ENCODE results near the gene C20orf204.

C20orf204 gene

DNA sequence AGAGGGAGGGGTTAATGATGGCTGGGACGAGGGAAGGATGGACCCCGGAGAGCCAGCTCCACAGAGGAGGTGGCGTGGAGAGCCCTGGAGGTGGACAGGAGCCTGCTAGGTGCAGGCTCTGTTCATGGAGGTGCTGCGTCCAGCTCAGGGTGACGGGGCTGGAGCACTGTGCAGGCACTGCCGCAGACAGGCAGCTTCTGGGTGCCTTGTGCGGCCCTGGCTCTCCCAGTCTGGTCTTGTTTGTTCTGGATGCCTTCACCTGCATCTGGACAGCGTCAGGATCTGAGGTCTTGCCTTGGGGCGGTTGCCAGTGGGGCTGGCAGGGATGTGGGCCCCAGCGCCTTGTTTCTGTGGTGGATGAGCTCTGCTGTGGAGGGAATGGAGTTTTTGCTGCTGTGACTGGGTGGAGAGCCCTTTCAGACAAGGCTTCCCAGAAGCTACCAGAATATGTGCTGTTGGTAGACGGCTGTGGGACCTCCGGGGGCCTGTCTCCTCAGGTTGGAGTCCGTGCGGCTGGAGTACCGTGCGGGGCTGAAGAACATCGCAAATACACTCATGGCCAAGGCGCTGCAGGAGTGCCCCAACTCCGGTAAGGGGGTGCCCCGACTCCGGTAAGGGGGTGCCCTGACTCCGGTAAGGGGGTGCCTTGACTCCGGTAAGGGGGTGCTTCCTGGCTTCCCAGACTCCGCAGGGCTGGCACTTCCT, 7.8 kb upstream of the C20orf204 start:
- DNase-seq: no peak

DNA sequence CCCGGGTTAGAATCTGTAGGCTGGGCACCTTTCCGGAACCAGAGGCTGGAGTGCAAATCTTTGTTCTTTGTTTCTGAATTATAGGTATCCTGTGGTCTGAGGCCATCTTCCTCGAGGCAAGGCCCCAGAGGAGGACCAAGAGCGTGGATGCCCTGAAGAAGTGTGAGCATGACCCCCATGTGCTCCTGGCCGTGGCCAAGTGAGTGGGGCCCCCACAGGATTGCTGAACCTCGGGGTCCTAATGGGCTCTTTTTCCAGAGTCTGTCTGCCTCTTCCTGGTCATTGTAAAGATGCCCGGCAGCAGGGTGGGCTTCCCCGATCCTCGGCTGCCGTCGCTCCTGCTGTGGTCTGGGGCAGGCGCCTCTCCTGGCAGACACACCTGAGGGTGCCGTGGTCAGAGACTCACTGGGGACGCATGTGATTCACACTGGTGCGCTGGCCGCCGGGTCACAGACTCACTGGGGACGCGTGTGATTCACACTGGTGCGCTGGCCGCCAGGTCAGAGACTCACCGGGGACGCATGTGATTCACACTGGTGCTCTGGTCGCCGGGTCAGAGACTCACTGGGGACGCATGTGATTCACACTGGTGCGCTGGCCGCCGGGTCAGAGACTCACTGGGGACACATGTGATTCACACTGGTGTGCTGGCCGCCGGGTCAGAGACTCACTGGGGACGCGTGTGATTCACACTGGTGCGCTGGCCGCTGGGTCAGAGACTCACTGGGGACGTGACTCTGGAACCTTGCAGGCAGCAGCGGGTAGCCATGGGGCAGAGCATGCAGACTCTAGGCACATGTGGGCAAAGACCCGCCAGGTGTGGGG, 6.5 kb upstream of the C20orf204 start:
- no peak for DNase-seq

DNA sequence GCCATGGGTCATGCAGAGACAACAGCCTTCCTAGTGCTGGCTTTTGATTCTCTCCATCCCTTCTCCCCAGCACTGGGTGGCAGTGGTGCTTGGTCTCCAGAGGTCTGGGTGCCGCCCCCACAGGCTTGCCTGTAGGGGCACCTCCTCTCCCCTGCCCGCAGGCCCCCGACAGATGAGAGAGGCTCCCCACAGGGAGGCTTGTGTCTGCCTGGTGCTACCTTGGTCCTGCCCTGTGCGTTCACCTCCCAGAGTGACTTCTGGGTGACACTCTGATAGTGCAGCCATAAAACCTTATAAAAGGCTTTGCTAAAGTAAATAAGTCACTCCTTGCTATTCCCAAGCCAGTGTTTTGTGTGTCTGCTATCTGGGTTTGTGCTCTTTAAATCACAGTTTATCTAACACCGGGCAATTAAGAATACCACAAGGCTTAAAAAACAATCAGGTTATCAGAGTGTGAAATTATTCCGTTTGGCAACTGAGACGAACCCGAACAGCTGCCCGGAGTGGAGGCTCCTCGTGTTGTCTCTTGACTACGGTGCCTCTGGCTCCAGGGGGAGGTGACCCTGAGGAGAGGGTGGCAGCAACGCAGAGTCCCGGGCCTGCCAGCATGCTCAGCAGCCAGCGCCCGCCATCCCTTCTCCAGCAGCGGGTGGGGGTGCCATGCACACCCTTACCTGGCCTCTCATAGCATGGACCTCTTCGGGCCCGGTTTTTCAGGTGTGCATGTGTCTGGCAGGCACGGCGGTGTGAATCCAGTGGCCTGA, 5.4 kb upstream of the C20orf204 start:
- DNase-seq: no peak

- no peak for DNase-seq
Observed at GRCh38 chr20:64031822-64032314, 4.1 kb upstream of the C20orf204 start.

- DNase-seq: no peak
Observed at GRCh38 chr20:64032706-64033624, 3.0 kb upstream of the C20orf204 start.

DNA sequence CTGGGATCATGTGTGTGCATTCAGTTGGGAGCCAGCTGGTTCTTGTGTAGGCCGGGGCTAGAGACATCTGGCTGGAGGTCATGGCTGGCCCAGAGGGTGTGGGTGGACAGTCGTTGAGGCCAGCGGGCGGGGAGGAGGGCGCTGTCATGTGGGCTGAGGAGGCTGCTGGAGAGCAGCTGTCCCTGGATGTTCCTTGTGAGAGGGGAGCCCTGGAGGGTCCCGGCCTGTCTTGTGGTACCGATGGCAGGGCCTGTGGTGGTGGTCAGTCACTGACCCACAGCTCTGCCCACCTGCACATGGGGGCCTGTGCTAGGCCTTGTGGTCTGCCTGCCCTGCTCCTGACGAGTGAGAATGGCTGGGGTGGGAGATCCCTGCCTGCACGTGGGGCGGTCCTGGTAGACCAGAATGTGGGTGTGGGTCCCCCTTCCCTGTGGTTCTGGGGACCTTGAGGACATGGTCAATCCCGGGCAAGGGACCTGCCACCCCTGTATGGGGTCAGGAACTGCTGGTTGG, 1.9 kb upstream of the C20orf204 start:
- no peak for DNase-seq

DNA sequence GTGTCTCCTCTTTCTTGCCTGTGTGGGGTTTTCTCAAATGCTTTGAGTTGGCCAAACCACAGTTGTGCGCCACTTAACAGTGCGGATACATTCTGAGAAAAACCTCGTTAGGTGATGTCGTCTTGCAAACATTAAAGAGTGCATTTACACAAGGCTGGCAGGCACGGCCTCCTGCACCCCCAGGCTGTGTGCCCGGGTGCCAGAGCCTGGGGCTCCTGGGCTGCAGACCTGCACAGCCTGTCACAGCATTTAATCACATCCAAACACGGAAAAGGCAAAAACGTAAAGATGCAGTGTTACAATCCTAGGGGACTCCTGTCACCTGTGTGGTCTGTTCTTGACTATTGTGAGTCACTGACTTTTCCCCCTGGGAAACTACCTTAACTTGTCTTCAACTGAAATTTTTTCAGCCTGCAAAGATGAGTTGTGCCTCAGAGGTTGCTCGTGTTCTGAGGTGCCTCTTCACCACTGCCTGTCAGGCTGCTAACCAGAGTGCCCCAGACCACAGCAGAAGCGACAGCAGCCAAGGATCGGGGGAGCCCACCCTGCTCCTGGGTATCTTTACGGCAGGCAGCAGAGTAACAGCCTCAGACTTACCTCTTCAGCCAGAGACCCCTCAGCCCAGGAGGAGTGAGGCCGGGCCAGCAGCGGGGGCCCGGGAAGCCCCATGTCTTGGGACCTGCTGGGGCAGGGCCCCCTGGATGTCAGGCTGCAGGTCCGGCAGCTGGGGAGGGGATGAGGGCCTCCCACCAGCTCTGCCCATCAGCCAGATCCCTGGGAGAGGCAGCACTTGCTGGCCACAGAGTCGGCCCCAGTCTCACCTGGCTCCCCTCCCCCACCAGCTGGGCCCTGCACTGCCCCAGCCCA, 683 bp upstream of the C20orf204 start:
- DNase-seq: no peak

- DNase-seq: no peak
Observed at GRCh38 chr20:64036346-64037198, 590 bp downstream of the C20orf204 start.

DNA sequence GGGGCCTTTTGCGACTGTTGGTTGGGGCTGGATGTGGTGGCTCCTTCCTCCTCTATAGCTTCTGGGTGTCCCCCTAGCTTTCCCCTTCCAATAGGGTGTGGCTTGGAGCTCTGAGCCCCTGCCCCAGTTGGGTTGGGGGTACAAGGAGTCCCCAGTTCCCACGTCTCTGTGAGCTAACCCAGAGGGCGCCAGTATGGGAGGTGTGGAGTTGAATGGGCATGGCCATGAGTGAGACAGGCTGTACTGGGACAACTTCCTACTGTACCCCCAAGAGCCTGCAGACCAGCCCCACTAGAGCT, 1.2 kb downstream of the C20orf204 start:
- DNase-seq: no peak

GRCh38 chr20:64037498-64038213, 1.7 kb downstream of the C20orf204 start:
- DNase-seq: no peak

- no peak for DNase-seq
Observed at GRCh38 chr20:64038224-64038564, 2.2 kb downstream of the C20orf204 start.

- peak; percentile 80 for DNase-seq
Observed at GRCh38 chr20:64038565-64039292, 2.7 kb downstream of the C20orf204 start.

- no peak for DNase-seq
Observed at GRCh38 chr20:64039293-64040160, 3.5 kb downstream of the C20orf204 start.

- no peak for DNase-seq
Observed at GRCh38 chr20:64040231-64041039, 4.5 kb downstream of the C20orf204 start.

- no peak for DNase-seq
Observed at GRCh38 chr20:64041040-64041780, 5.2 kb downstream of the C20orf204 start.

DNA sequence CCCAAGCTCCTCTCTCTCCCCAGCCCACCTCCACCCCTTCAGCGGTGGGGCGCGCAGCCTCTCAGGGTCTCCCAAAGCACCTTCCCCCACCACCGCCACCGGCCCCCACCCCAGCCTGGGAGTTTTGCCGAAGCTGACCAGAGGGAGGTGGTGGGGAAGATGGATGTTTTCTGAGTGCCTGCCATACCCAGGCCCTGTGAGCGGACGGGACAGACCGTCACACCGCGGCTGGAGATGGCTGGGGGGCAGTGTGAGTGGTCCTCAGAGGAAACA, 5.7 kb downstream of the C20orf204 start:
- DNase-seq: no peak
